HG02885 (cell line): ENCODE data around the gene CDH23.

Experiments
- ATAC-seq: cut with Tn5 transposase; IDR thresholded peaks from one replicate; pipeline ENCODE4 v1.9.1; 2021; ENCODE audit warnings: mild to moderate bottlenecking; ENCODE audit not compliant: unreplicated experiment, poor library complexity

CDH23 gene

DNA sequence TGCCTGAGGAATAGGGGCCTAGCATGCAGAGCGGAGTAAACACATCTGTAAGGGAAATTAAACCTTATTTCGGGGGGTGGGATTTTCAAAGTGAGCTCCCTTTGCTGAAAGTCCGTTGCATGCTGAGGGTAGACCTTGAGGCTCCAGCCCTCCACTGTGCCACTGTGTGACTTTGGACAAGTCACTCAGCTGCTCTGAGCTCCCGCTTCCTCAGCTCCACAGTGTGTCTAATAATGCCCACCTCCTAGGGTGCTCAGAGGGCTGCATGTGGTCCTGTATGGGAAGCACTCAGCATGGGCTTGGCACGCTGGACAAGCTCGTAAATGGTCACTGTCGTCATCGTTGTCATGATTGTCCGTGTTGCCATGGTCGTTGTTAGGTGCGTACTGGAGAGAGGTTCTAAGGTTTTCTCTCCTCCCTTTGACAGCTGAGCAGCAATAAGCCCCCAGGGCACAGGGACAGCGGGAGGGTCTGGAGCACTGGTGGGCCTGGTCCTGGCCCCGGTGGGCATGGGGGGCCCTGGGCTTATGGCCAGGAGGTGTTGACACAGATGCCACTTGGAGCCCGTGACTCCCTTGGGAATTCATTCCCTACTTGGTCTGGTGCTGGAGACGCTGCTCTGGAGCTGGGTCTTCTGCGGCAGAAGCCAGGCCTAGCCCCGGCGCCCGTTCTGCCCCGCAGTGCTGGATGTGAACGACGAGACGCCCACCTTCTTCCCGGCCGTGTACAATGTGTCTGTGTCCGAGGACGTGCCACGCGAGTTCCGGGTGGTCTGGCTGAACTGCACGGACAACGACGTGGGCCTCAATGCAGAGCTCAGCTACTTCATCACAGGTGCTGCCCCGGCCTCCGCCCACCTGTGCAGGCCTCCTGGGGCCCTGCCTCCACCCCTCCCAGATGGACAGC is 309.7 kb downstream of the CDH23 start:
- no peak for ATAC-seq

DNA sequence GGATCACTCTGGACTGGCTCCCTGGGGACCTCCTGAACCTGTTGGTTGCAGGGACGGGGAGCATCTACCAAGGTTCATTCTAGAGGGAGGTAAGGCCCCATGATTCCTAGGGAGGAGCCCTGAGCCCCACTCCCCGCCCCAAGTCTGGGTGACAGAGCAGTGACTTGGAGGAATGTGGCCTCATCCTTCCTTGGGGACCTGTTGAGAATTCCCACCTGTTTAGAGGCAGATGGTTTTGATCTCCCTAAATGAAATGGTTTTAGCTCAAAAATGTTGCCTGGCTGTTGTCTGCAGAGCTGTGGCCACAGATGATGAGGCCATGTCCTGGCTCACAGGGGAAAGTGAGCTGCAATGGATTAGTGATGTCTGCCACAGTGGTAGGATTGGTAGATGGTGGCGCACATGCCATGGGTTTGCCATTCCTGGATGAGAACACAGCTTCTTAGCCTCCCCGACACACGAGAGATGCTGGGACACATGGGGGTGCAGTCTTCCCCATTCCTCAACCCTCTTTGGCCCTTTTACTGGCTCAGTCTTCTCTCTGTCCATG is 310.6 kb downstream of the CDH23 start:
- no peak for ATAC-seq

DNA sequence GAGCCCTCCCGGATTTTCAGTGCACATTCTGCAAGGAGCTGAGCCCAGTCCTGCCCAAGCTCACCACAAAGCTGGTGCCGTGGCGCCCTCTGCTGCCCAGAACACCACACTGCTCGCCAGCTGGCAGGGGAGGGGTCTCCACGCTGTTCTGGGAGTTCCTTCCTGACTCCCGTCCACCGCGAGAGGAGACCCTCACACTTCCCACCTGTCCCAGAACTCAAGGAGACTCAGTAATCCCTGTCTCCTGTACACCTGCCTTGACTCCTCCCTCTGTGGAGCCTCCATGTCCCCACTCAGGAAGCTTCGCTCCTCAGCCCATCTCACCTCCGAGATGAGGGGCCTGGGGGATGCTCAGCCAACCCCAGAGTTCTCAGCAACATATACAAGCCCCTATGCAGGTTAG is 311.6 kb downstream of the CDH23 start:
- ATAC-seq: no peak

DNA sequence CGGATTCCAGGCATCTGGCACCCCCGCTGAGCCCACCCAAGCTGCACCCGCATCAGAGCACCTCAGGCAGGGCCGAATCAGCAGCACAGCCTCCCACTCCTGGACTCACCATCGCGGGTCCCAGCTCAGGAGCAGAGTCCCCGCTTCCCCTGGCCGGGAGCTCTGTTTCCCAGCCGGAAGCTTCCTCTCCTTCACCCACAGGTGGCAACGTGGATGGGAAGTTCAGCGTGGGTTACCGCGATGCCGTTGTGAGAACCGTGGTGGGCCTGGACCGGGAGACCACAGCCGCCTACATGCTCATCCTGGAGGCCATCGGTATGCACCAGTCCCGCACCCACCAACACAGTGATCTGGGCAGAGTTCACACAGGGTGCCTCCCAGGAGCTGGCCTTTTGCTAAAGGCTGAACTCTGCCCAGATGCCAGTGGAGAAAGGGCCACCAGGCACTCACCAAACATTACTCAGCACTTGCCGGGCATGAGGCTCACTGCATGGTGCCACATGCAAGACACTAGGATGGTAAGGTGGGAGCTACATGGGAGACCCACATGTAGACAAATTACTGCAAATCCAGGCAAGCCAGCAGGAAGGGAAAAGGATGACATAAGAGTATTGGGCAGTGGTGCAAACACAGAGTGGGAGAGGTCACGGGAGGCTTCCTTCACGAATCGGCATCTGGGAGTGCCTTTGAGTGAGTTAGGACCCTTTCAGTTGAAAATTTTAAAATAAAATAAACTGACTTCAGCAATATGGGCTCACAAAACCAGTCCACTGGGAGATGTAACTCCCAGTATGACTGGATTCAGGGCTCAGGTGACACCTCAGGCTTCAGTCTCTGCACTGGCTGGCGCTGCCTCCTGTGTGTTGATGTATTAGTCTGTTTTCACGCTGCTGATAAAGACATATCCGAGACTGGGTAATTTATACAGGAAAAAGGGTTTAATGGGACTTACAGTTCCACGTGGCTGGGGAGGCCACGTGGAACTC is 312.5 kb downstream of the CDH23 start:
- ATAC-seq: no peak

DNA sequence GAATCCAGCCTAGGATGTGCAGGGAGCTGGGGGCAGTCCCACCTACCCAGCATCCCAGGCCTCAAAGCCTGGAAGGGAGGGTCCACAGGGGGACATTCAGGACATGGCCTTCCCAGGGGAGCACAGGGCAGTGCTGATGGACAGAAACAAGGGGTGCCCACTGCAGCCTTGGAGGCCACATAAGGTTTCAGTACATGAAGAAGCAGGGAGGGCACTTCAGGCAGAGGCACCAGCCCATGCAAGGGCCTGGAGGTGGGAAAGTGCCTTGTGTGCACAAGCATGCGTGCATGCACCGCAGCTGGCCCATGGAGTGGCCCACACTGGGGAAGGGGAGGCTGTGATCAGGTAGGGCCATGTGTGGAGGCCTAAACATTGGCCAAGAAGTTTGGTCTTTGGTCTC is 313.8 kb downstream of the CDH23 start:
- ATAC-seq: no peak

DNA sequence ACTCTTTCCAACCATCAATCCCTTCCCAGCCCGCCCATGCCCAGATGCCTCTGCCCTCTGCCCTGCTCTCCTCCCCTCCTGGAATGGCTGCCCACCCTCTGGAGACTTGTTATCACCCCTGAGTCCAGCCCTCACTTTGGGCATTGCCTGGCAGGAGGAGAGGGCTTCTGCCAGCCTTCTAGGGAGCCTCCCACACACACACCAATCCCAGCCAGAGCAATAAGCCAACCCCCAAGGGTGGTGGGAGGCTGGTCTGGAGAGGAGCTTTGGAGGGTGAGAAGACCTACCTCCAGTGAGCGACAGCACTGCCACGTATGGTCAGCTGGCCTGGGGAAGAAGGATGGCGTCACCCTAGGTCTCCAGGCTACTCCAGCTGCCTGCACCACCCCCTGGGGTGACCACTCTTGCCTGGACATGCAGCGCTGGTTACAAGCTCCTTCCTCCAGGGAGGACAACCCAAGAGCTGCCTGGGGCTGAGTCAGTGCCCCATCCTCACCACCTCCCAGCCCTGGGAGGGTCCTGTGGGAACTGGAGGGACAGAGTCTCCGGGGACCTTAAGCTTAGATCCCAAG is 314.4 kb downstream of the CDH23 start:
- no peak for ATAC-seq

DNA sequence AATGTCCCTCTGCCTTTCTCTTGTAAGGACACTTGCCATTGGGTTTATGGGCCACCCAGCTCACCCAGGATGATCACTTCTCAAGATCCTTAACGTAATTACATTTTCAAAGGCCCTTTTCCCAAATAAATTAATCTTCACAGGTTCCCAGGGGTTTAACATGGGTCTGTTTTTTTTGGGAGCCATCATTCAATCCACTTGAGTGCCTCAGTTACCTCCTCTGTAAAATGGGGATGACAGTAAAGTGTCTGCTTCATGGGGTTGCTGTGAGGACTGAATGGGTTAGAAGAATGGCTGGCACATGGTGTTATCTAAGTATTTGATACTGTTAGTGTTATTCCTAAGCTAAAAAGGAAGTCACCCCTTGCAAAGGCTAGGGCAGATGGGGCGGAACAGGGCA is 315.4 kb downstream of the CDH23 start:
- ATAC-seq: no peak

DNA sequence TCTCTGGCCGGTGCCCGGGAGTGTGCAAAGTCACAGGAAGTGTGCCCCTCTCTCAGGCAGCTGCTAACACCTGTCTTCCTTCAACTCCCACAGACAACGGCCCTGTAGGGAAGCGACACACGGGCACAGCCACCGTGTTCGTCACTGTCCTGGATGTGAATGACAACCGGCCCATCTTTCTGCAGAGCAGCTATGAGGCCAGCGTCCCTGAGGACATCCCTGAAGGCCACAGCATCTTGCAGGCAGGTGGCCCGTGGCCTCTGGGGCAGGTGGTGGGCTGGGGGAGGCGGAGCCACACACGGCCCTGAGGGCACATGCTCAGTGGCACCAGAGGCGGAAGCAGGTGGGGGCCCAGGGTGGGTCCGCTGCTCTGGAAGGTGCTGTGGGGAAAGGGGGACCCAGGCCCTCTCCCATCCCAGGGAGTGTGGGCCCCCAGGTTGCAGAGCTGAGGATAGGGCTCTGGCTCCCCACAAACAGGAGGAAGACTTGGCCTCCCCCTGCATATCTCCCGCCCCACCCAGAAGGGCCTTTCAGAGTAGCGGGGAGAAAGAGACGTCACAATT is 315.9 kb downstream of the CDH23 start:
- no peak for ATAC-seq

DNA sequence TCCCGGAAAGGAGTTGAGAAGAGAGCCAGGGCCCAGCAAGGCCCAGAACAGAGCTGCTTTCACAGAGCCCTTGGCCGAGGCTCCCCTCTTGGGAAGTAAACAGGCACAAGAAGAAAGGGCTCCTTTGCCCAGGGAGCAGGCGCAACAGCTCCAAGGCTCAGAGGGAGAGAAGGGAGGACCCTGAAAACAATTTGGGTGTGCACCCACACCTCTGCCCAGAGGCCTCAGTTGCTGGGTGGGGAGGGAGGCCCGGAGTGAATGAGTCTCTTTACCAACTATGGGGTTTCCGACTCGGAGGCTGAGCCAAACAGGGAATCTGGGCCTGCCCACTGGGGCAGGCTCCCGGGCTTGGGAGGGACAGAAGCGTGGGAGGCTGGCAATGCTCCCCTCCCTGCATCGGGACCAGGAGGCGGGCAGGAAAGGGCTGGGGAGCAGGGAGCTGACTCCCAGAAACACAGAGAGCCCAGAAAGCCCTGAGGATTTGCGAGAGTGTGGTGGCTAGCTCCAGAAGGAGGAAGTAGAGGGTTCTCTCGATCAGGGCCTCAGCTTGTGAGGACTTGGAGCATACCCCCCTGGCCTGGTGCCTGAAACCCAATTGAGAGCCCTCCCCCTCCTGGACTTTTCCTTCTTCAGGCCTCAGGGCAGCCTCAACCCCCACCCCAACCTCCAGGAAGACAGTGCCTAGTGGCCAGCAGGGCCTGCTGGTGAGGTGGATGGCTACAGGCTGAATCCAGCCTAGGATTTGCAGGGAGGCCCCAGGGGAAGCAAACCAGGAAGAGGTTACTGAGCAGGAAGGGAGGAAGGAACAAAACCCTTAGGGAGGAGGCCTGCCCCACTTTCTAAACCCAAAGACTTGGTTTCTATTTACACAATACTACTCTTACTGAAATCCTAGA is 316.7 kb downstream of the CDH23 start:
- no peak for ATAC-seq

DNA sequence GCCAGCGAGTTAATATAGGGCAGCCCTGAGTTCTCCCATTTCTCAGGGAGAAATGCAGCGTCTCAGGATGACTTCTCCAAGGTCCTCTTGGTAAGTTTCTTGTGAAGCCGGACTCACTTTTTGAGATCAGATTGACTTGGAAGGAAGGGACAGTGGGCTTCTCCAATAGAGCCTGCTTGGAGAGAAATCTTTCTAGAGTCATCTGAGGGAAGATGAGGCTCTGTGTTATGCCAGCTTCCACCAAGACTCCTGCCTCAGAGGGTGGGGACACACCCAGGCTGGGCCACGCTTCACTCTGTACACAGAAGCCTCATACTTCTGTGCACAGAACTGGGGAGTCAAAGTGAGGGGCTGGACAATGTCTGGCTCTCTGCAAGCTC is 317.3 kb downstream of the CDH23 start:
- ATAC-seq: no peak

DNA sequence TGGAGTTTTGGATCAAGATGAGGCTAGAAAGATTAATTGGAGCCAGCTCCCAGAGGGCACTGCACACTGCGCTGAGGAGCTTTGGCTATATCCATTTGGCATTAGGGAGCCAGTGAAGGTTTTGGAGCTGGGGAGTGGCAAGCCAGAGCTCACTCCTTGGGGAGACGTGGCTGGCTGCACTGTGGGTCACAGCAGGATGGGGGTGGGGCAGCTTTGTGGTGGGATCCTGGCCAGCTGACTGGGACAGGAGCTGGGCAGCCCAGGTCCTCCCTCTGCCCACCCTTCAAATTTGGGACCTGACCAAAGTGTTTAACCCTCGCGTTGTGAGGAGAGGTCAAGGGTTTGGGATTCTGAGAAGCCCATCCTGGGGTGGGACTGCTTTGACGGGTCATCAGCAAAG is 317.9 kb downstream of the CDH23 start:
- no peak for ATAC-seq

DNA sequence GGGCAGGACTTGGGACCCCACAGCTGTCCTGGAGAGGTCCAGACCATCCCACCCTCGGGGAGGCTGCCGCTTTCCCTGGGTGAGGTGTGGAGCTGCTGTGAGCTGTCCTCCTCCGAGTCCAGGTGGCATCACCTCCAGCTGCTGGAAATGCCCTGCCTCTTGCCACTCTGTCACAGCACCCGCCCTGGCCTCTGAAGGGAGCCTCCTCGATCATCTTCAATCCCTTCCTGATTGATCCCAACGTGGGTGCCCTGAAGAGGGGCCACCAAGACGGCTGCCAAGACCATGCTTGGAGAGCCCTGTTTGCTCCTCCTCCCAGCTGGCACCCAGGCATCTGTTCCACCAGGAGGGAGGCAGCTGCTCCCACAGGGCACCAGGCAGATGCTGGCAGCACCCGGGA is 318.3 kb downstream of the CDH23 start:
- ATAC-seq: no peak

DNA sequence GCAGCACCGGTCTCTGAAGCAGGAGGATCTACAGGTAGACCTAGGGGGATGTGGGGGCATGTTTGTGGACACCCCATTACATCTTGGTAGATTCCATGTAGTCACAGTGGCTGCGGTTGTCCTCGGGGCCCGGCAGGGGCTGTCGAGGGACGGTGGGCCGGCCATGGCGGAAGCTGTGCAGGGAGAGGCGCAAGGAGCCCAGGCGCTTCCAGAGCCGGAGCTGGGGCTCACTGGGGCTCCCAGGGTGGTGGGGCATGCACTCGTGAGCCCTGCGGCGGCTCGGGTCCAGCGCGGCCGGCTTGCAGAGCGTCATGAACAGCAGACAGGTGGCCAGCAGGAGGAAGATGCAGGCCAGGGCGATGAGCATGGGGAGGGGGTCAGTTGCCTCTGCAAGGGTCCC is 319.1 kb downstream of the CDH23 start:
- ATAC-seq: no peak

DNA sequence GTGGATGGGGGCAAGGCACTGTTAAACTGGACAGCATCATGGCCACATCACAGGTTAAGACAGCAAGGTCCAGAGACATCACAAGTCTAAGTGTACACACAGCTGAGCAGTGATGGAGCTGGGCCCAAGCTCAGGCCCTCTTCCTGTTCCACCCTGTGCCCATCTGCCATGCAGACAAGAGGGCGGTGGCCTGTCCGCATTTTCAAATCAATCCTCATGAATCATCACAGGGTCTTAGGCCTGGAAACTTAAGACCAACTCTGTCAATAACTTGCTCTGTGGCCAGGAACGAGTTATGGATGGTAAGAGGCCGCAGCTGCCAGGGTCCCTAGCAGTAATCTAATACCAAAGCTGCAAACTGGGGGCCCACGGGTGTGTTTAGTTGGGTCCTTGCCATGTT is 319.7 kb downstream of the CDH23 start:
- ATAC-seq: no peak

DNA sequence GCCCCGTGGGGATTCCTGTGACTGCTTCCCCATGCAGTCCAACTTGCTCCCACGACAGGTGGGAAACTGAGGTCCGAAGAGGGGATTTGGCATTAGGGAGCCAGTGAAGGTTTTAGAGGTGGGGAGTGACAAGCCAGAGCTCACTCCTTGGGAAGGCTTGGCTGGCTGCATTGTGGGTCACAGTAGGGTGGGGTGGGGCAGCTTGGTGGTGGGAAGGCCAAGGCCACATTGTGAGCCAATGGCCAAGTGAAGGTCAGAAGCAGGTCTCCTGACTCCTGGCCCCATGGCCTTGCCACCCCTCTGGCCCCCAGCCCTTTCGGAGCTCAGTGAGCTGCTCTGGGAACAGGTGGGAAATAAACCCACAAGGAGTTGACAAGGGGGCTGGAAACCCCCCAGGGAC is 320.3 kb downstream of the CDH23 start:
- ATAC-seq: no peak

DNA sequence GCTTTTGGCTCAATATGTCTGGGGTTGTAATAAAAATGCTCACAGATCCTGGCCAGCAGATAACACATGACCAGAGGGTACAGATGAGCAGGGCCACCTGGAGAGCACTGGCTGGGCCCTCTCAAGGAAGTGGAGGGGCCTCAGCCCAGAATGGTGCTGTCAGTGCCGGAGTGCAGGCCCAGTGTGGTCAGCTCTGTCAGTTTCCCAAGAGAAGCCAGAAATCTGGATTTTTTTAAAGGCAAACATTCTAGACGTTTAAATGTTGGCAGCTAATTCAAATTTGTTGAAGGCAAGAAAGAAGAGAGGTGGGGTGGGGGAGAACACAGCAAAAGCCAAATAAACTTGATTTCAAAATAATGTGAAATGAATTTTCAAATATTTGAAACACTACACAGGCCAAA is 320.8 kb downstream of the CDH23 start:
- ATAC-seq: no peak

DNA sequence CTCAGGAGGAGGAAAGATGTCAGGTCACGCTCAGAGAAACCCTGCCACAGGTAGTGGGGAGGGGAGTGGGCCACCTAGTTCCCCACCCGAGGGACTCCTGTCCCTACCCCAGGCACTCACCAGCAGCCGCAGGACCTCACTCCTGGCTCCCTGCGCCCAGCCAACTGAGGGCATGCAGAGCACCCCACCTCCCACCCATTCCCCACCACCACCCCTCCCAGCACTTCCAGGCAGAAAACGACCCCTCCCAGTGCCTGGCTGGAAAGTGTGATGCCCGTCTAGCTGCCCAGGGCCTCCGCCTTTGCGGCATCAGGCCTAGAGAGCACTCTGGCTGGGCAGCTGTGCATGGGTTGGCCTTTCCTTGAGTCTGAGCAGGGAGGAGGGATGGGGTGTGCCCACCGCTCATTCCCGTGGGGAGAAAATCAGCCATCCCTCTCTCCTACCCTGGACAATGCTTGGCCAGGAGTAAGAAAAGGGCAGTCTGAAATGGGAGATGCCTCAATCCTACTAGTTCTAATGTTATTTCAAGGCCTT is 321.5 kb downstream of the CDH23 start:
- ATAC-seq: no peak

DNA sequence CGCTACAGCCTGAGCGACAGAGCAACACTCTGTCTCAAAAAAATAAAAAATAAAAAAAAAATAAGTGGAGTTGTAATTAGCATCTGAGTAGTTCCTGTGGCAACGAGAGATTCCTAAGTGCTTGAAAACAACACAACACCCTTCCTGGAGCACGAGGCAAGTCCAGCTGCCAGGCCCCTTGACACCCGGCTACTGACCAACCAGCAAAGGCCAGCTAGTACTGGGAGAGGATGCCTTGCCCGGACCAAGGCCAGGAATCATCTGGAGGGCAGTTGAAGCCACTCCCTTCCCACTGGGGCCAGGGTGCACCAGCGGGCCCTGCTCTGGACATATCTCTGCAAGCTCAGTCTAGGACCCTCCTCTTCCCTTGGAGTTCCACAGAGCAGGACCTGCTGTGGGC is 322.3 kb downstream of the CDH23 start:
- ATAC-seq: no peak
